ENCODE results near the gene BLTP3A.
A peak's percentile ranks its signal among the peaks of the same experiment; 100 is the strongest.
"Not testable (repeated sequence)": the region's sequence is repeated elsewhere in the genome, so short reads cannot be mapped to it uniquely, and the experiment has no call there.

Gene BLTP3A

DNA sequence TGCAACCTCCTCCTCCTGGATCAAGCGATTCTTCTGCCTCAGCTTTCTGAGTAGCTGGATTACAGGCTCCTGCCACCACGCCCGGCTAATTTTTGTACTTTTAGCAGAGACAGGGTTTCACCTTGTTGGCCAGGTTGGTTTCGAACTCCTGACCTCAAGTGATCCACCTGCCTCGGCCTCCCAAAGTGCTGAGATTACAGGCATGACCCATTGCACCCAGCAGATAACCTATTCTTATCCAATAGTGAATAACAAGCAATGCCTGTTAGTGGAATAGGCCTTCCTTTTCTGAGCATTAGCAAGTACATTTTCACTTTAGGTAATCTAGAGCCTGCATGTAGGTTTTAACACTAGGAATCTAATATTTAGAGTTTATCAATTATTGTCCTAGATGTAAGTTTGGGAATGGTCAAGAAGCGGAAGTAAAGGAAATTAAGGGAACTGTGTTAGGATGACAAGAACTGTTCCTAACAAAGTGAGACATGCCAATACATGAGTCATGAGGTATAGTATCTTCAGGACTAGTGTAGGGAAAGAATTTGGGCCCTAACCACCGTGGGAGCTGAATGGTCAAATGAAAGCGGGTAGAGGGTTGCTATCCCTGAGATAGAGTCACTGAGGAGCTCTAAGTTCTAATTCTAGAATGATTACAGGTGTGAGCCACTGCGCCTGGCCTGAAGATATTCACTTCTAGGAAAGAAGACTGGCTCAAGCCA, 15.0 kb downstream of the BLTP3A start:
- 0 out of 2 replicates have a peak, but pooled peaks cover 2% of the 10 kb centered on the region for H3K4me1 ChIP-seq
- in situ Hi-C loops (cut with MboI; ENCODE audit: low sequenced_read_pairs), result no loop called here
- H3K9me3 ChIP-seq, result no peaks in the 10 kb centered on the region
- H3K4me3 ChIP-seq, result no peak overlapping the region
- H3K27me3 ChIP-seq (ENCODE audit: low read depth), result no peaks in the 10 kb centered on the region
- no peak for DNase-seq (ENCODE audit: low spot score in 2 of 2)
- no peaks in the 10 kb centered on the region for H3K36me3 ChIP-seq (replicated peaks)

DNA sequence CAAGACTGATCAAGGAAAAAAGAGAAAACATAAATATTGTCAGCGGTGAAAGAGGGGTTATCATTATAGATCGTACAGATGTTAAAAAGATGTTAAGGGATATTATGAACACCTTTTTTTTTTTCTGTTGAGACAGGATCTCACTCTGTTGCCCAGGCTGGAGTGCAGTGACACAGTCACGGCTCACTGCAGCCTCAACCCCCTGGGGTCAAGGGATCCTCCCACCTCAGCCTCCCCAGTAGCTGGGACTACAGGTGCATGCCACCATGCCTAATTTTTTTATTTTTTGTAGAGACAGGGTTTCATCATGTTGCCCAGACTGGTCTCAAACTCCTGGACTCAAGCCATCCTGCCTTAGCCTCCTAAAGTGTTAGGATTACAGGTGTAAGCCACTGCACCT, 16.6 kb downstream of the BLTP3A start:
- in situ Hi-C loops (cut with MboI; ENCODE audit: low sequenced_read_pairs); H3K4me3 ChIP-seq; H3K27me3 ChIP-seq (ENCODE audit: low read depth); H3K4me1 ChIP-seq; H3K36me3 ChIP-seq (replicated peaks); H3K9me3 ChIP-seq; DNase-seq (ENCODE audit: low spot score in 2 of 2): not testable (repeated sequence)

DNA sequence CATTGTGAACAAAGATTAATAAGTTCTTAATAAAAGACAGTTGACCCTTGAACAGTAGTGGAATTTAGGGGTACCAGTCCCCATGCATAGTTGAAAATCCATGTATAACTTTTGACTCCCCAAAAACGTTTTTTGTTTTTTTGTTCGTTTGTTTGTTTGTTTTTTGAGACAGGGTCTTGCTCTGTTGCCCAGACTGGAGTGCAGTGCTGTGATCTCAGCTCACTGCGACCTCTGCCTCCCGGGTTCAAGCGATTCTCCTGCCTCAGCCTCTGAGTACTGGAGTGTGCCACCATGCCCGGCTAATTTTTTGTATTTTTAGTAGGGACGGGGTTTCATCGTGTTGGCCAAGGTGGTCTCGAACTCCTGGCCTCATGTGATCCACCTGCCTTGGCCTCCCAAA, 17.5 kb downstream of the BLTP3A start:
- DNase-seq (ENCODE audit: low spot score in 2 of 2); H3K36me3 ChIP-seq (replicated peaks); H3K4me1 ChIP-seq; in situ Hi-C loops (cut with MboI; ENCODE audit: low sequenced_read_pairs); H3K4me3 ChIP-seq; H3K27me3 ChIP-seq (ENCODE audit: low read depth); H3K9me3 ChIP-seq: not testable (repeated sequence)

DNA sequence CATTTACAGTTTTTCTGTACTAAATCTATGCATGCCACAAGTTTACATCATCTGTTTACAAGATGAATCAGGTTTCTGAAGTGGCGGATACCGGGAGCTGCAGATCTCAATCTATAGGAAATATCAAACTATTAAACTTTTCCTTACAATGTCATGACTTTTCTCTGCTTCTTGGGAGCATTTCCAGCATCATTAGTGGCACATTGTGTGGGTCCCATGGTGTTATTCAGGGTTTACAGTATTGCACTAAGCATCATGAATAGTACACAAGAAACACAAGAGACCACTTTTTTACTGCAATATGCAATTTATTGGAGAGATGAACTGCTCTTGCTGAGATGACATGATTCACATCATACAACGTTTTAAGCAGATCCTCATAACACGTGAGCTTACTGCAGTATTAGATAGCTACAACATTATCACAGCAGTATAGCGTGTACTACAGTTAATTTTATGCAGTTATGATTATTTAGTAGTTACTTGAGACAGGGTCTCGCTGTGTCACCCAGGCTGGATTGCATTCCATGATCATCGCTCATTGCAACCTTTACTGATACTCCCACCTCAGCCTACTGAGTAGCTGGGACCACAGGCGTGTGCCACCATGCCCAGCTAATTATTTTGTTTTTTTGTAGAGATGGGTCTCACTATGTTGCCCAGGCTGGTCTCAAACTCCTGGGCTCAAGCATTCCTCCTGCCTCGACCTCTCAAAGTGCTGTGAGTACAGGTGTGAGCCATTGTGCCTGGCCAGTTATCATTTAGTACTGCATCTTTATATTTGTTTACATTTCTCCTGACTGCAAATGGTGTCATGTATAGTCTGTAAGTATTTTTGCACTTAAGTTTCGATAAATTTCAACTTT, 18.4 kb downstream of the BLTP3A start:
- in situ Hi-C loops (cut with MboI; ENCODE audit: low sequenced_read_pairs), result no loop called here
- H3K27me3 ChIP-seq (ENCODE audit: low read depth), result no peaks in the 10 kb centered on the region
- H3K9me3 ChIP-seq, result no peaks in the 10 kb centered on the region
- DNase-seq (ENCODE audit: low spot score in 2 of 2), result no peak
- peaks cover 4% of the 10 kb centered on the region; the same call in 1 of the 2 replicates for H3K4me1 ChIP-seq
- H3K36me3 ChIP-seq (replicated peaks), result no peaks in the 10 kb centered on the region
- H3K4me3 ChIP-seq, result no peak overlapping the region

GRCh38 chr6:34810936-34811632, 19.2 kb downstream of the BLTP3A start:
- in situ Hi-C loops (cut with MboI; ENCODE audit: low sequenced_read_pairs), result no loop called here

GRCh38 chr6:34813028-34813713, 21.3 kb downstream of the BLTP3A start:
- no peak overlapping the region for H3K4me3 ChIP-seq
- peaks cover 2% of the 10 kb centered on the region; the same call in 1 of the 2 replicates for H3K4me1 ChIP-seq
- no peak for DNase-seq (ENCODE audit: low spot score in 2 of 2)
- H3K27me3 ChIP-seq (ENCODE audit: low read depth), result no peaks in the 10 kb centered on the region
- in situ Hi-C loops (cut with MboI; ENCODE audit: low sequenced_read_pairs), result no loop called here
- no peaks in the 10 kb centered on the region for H3K36me3 ChIP-seq (replicated peaks)
- no peaks in the 10 kb centered on the region for H3K9me3 ChIP-seq

More at GRCh38 chr6:34810936-34811632, 19.2 kb downstream of the BLTP3A start:
- DNase-seq (ENCODE audit: low spot score in 2 of 2), result no peak
- H3K4me1 ChIP-seq, result peaks cover 4% of the 10 kb centered on the region; the same call in 1 of the 2 replicates
- H3K36me3 ChIP-seq (replicated peaks), result no peaks in the 10 kb centered on the region
- H3K4me3 ChIP-seq, result no peak overlapping the region
- no peaks in the 10 kb centered on the region for H3K9me3 ChIP-seq
- no peaks in the 10 kb centered on the region for H3K27me3 ChIP-seq (ENCODE audit: low read depth)

- Histone ChIP-seq H3K4me3 (no peak overlapping the region), H3K36me3 (replicated peaks) (peaks cover 8% of the 10 kb centered on the region; the same call in 1 of the 2 replicates), H3K27me3 (ENCODE audit: low read depth) (no peaks in the 10 kb centered on the region), H3K9me3 (no peaks in the 10 kb centered on the region), H3K4me1 (peaks cover 2% of the 10 kb centered on the region; the same call in 1 of the 2 replicates)
- DNase-seq (ENCODE audit: low spot score in 2 of 2), result no peak
- in situ Hi-C loops (cut with MboI; ENCODE audit: low sequenced_read_pairs), result no loop called here
These were observed 24.9 kb downstream of the BLTP3A start for GRCh38 chr6:34816635-34817301.

- peak in 1 of 2 experiments; percentile 23 for DNase-seq (ENCODE audit: low spot score in 2 of 2)
- H3K4me3 ChIP-seq, result no peak overlapping the region
- H3K4me1 ChIP-seq, result peaks cover 2% of the 10 kb centered on the region; the same call in 1 of the 2 replicates
- H3K27me3 ChIP-seq (ENCODE audit: low read depth), result no peaks in the 10 kb centered on the region
- H3K9me3 ChIP-seq, result no peaks in the 10 kb centered on the region
- in situ Hi-C loops (cut with MboI; ENCODE audit: low sequenced_read_pairs), result no loop called here
- H3K36me3 ChIP-seq (replicated peaks), result peaks cover 11% of the 10 kb centered on the region; the same call in 1 of the 2 replicates
These were observed 25.6 kb downstream of the BLTP3A start for GRCh38 chr6:34817446-34817845.

DNA sequence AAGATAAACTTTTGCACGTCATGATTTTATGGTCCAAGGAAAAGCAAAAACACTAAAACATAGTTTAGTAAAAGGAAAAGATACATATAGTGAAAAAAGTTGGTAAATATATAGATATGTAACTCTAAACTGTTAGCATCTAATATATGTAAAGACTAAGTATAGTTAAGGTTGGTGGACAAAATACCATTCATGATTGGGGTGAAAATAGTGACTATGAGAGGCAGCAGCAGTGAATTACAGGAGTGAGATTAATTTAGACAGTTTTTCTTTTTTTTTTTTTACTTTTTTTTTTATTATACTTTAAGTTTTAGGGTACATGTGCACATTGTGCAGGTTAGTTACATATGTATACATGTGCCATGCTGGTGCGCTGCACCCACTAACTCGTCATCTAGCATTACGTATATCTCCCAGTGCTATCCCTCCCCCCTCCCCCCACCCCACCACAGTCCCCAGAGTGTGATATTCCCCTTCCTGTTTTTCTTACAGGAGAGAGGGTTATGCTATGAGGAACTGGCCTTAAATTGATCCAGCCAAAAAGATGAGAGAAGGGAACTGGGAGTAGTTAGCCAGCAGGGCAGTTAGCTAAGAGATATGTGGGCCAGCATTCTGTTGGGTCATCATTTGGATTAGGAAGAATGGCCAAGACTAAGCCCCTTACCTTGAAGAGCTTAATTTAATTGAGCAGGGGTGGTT, 27.1 kb downstream of the BLTP3A start:
- H3K4me1 ChIP-seq; in situ Hi-C loops (cut with MboI; ENCODE audit: low sequenced_read_pairs): not testable (repeated sequence)

GRCh38 chr6:34819571-34820480, 27.9 kb downstream of the BLTP3A start:
- H3K9me3 ChIP-seq, result no peaks in the 10 kb centered on the region
- H3K27me3 ChIP-seq (ENCODE audit: low read depth), result no peaks in the 10 kb centered on the region
- in situ Hi-C loops (cut with MboI; ENCODE audit: low sequenced_read_pairs), result no loop called here
- no peak overlapping the region for H3K4me3 ChIP-seq
- no peak for DNase-seq (ENCODE audit: low spot score in 2 of 2)
- peaks cover 29% of the 10 kb centered on the region for H3K36me3 ChIP-seq (replicated peaks)
- no peaks in the 10 kb centered on the region for H3K4me1 ChIP-seq

More for the DNA sequence above, 27.1 kb downstream of the BLTP3A start:
- DNase-seq (ENCODE audit: low spot score in 2 of 2); H3K4me3 ChIP-seq; H3K27me3 ChIP-seq (ENCODE audit: low read depth); H3K9me3 ChIP-seq: not testable (repeated sequence)
- H3K36me3 ChIP-seq (replicated peaks), result peaks cover 24% of the 10 kb centered on the region

DNA sequence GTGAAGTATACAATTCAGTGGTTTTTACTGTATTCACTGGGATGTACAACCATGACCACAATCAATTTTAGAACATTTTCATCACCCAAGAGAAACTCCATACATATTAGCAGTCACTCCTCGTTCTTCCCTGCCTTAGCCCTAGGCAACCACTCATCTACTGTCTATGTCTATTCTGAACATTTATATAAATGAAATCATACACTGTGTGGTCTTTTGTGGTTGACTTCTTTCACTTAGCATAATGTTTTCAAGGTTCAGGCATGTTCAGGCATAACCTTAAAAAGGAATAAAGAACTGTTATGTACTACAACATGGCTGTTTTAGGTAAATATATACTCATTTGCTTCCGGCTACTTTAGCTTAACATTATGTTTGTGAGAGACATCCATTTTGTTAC, 37.3 kb downstream of the BLTP3A start:
- peaks cover 51% of the 10 kb centered on the region for H3K36me3 ChIP-seq (replicated peaks)
- no peaks in the 10 kb centered on the region for H3K27me3 ChIP-seq (ENCODE audit: low read depth)
- H3K4me1 ChIP-seq, result no peaks in the 10 kb centered on the region
- H3K4me3 ChIP-seq, result no peak overlapping the region
- H3K9me3 ChIP-seq, result no peaks in the 10 kb centered on the region
- DNase-seq (ENCODE audit: low spot score in 2 of 2), result no peak
- in situ Hi-C loops (cut with MboI; ENCODE audit: low sequenced_read_pairs), result no loop called here

DNA sequence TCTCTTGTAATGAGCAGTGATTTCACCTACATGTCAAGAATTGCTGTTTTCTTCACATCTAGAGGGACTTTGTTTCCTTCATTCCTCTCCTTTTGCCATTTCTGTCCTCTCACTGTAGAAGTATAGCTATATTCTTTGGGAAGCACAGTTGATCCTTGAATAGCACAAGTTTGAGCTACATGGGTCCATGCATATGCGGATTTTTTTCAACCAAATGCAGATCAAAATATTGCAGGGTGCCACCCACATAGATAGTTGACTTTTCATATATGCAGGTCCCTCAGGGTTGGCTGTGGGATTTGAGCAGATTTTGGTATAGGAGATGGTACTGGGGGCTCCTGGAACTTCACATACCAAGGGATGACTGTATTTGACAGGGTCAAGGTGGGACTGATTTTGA, 41.1 kb downstream of the BLTP3A start:
- H3K4me3 ChIP-seq, result no peak overlapping the region
- in situ Hi-C loops (cut with MboI; ENCODE audit: low sequenced_read_pairs), result no loop called here
- no peak for DNase-seq (ENCODE audit: low spot score in 2 of 2)
- no peaks in the 10 kb centered on the region for H3K4me1 ChIP-seq
- no peaks in the 10 kb centered on the region for H3K9me3 ChIP-seq
- no peaks in the 10 kb centered on the region for H3K27me3 ChIP-seq (ENCODE audit: low read depth)
- peaks cover 54% of the 10 kb centered on the region for H3K36me3 ChIP-seq (replicated peaks)
